VCaP (cell line): ENCODE results near the gene JARID2.
A peak's percentile ranks its signal among the peaks of the same experiment; 100 is the strongest.

Experiments used
- H3K27ac ChIP-seq: fragments of 450-650 bp; 2 replicates; pipeline ENCODE4 v1.5.1; 2017
- TF ChIP-seq, protein P1 (sequence below): fragments of 450-650 bp; conservative IDR thresholded peaks from 2 replicates; pipeline ENCODE4 v1.5.1; 2017; ENCODE audit warnings: mild to moderate bottlenecking, moderate library complexity

Gene JARID2

DNA sequence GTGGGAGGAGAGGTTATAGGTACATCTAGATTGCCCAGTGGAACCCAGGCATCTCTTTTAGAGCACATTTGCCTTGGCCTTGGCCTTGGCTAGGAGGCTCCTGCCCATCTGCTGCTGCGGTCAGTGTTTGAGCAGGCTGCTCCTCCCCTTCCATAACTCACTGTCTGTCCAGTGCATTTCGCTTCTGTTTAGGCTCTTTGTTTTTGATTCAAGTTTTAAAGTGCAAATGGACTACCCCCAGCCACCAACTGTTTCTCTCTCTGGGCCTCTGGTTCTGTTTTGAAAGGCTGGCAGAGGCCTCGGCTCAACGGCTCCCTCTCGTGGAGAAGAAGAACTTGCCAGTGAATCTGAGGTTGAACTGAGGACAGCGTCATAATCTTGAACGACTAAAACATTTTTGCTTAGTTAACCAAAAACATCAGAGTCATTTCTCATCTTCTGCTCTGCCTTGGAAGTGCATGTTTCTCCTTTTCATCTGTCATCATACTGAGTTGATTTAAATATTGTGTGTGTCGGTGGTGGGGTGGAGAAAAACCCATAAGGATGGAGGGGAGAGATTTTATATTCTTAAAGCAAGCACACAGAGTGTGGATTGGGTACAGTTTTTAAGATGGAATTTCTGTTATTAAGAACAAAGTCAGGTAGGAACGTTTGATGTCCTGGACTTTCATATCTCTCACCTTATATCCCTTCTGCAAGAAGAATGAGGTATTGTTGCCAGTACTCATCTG is 245.6 kb downstream of the JARID2 start:
- TF ChIP-seq, protein P1, sequence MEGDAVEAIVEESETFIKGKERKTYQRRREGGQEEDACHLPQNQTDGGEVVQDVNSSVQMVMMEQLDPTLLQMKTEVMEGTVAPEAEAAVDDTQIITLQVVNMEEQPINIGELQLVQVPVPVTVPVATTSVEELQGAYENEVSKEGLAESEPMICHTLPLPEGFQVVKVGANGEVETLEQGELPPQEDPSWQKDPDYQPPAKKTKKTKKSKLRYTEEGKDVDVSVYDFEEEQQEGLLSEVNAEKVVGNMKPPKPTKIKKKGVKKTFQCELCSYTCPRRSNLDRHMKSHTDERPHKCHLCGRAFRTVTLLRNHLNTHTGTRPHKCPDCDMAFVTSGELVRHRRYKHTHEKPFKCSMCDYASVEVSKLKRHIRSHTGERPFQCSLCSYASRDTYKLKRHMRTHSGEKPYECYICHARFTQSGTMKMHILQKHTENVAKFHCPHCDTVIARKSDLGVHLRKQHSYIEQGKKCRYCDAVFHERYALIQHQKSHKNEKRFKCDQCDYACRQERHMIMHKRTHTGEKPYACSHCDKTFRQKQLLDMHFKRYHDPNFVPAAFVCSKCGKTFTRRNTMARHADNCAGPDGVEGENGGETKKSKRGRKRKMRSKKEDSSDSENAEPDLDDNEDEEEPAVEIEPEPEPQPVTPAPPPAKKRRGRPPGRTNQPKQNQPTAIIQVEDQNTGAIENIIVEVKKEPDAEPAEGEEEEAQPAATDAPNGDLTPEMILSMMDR, result peak; percentile 74
- peak overlapping the region; percentile 24 for H3K27ac ChIP-seq

DNA sequence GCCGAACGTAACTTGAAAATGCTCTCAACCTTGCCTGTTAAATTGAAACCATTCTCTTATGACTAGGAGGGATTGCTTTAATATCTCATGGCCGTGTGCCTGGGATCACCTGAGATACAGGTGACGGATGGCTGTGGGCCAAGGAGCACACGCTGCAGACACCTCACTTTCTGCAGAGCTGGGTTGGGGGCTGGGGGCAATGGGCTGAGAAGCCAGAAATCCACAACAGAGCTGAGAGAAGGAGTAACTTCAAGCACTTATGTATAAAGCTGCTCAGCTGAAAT is 246.1 kb downstream of the JARID2 start:
- no peak overlapping the region for H3K27ac ChIP-seq
- TF ChIP-seq, protein P1, result no peak

DNA sequence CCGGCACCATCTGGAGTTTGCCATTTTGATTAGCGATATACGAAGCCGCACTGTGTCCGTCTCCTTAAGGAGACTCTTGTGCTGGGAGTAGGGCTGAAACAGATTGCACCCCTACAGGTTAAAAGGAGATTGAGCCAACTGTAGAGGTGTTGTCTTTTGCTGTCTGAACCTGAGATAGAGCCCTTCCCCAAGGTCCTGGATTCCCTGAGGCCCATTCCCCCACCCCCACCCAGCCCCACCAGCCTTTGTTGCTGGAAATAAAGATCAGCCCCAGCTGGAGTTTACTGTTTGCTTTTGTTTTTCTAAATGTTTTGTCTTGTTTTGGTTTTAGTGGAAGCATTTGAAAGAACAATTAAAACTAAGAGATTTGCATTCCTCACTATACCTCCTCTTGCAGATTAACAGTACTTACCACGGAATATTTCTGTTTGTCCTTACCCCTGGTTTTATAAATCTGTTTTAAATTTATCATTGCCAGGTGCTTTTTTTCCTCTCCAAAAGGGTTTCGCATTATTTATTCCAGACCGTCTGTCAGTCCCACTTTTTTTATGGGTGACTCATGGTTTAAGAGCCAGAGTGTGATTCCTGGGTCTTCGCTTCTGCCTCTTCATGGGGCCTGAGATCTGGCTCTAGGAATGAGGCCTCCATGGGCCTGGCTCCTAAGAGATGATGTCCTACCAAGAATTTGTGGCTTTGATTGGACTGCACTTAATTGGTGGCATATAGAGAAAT is 247.7 kb downstream of the JARID2 start:
- H3K27ac ChIP-seq, result no peak overlapping the region
- TF ChIP-seq, protein P1, result no peak

DNA sequence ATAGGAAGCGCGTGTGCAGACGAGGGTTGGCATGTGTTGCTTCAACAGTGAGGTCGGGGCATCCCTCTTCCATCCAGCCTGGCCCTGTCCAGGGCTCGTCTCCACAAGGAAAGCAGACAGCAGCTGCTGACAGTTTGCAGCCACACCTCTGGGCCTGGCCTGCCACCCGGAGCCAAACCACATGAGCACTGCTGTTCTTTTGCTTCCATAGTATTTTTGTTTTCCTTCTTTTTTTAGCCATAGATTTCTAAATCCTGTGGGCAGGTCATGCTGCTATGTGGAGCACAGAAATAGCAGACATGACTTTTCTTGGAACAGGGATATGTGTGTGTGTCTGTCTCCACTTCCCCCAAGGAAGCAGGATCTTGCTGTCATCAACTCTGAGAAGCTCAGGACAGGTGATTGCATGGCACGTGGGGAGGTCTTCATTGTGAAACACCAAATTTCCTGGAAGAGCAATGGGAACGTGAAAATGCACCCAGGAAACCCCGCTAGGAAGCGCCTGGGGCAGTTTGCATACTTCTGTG is 249.6 kb downstream of the JARID2 start:
- TF ChIP-seq, protein P1, result no peak
- H3K27ac ChIP-seq, result no peak overlapping the region

DNA sequence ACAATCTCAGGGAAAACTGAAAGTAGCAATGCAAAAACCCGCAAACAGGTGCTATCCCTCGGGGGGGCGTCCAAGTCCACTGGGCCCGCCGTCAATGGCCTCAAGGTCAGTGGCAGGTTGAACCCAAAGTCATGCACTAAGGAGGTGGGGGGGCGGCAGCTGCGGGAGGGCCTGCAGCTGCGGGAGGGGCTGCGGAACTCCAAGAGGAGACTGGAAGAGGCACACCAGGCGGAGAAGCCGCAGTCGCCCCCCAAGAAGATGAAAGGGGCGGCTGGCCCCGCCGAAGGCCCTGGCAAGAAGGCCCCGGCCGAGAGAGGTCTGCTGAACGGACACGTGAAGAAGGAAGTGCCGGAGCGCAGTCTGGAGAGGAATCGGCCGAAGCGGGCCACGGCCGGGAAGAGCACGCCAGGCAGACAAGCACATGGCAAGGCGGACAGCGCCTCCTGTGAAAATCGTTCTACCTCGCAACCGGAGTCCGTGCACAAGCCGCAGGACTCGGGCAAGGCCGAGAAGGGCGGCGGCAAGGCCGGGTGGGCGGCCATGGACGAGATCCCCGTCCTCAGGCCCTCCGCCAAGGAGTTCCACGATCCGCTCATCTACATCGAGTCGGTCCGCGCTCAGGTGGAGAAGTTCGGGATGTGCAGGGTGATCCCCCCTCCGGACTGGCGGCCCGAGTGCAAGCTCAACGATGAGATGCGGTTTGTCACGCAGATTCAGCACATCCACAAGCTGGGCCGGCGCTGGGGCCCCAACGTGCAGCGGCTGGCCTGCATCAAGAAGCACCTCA is 250.7 kb downstream of the JARID2 start:
- TF ChIP-seq, protein P1, result no peak
- H3K27ac ChIP-seq, result no peak overlapping the region

DNA sequence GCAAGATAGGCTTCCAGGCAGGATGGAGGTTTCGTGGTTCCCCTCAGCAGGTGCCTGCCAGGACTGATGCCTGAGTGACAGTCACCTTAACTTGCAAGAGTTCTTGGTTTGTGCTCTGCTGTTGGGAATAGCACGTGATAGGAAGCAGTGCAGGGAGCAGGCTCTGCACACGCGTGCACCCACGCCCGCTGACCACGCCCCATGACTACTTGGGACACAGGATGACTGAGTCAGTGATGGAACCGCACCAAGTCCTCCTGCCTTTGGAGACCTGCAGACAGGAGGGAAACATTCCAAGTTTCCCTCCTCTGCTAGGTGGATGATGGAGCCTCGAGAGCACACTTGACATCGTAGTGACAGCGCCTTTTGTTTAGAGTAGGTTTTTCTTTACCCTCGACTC is 252.8 kb downstream of the JARID2 start:
- TF ChIP-seq, protein P1, result no peak
- no peak overlapping the region for H3K27ac ChIP-seq

DNA sequence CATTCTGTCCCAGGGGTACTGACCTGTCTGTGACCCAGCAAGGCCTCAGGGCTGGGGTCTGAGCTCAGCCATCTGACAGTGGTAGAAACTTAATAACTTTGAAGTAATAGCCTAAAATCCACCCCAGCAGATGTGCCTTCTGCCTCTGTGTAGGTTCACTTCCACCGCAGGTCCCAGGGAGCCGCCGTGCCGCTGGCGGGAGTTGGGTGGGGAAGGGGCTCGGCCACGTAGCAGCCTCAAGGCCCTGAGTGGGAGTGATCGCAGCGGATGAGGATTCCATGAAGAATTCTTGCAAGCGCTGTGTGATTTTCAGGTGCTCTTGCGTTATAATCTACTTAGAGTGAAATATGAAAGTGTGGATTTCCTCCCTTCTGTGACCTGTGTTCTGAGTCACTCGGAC is 253.3 kb downstream of the JARID2 start:
- no peak overlapping the region for H3K27ac ChIP-seq
- TF ChIP-seq, protein P1, result no peak
